PC-3 (cell line): ENCODE measurements around the gene ZNF423. TPM values are rescaled to one million over a fixed set of nuclear protein-coding genes. Genes with fewer than 3 reads are reported as not detected.

Experiments
- ATAC-seq: fragments of 200-7000 bp; cut with Tn5 transposase; 2 replicates; pipeline ENCODE4 v1.9.1; 2020; ENCODE audit warnings: mild to moderate bottlenecking, moderate library complexity
- BruUV-seq: library from RNA; stranded (reverse); fragments of 400-500 nt; replicated peaks from 2 replicates; lab custom pipeline; 2021; lab: Mats Ljungman, UMichigan
- CTCF ChIA-PET: fragments of 300-600 bp; sonication (Branson Sonifier 250); formaldehyde crosslinking; loops from one replicate; lab custom pipeline; 2022; ENCODE audit warnings: antibody characterized with exemption; lab: Charles Lee
- POLR2A ChIA-PET: fragments of 300-600 bp; sonication (Branson Sonifier 250); formaldehyde crosslinking; loops from one replicate; lab custom pipeline; 2022; ENCODE audit warnings: antibody characterized with exemption; ENCODE audit not compliant: unreplicated experiment; lab: Charles Lee
- DNase-seq: peaks from one replicate; pipeline ENCODE4 v3.0.0-alpha.2; 2015
- H2AFZ ChIP-seq: fragments of 300-600 bp; sonication (generic); 2 replicates; pipeline ENCODE4 v1.6.0; 2016; ENCODE audit warnings: antibody characterized with exemption, low read length
- H3F3A ChIP-seq: fragments of 300-600 bp; sonication (generic); one replicate; pipeline ENCODE4 v1.6.0; 2017; ENCODE audit warnings: antibody characterized with exemption, low read length, control low read depth, mild to moderate bottlenecking; ENCODE audit not compliant: unreplicated experiment
- H3K27ac ChIP-seq: fragments of 300-600 bp; sonication (generic); 2 replicates; pipeline ENCODE4 v1.5.1; 2016; ENCODE audit warnings: mild to moderate bottlenecking, low read length
- H3K27me3 ChIP-seq: fragments of 300-600 bp; sonication (generic); 2 replicates; pipeline ENCODE4 v1.6.1; 2016; ENCODE audit warnings: low read length, mixed read lengths
- H3K36me3 ChIP-seq: fragments of 300-600 bp; sonication (generic); 2 replicates; pipeline ENCODE4 v1.6.1; 2016; ENCODE audit warnings: low read depth, mixed run types, low read length, mixed read lengths
- H3K4me1 ChIP-seq: fragments of 300-600 bp; sonication (generic); 2 replicates; pipeline ENCODE4 v1.5.1; 2016; ENCODE audit warnings: low read length; ENCODE audit not compliant: insufficient read depth
- H3K4me2 ChIP-seq: fragments of 300-600 bp; sonication (generic); 2 replicates; pipeline ENCODE4 v1.6.0; 2016; ENCODE audit warnings: low read length
- H3K4me3 ChIP-seq: fragments of 300-600 bp; sonication (generic); 2 replicates; pipeline ENCODE4 v1.5.1; 2016; ENCODE audit warnings: mild to moderate bottlenecking, low read length, mixed read lengths
- H3K79me2 ChIP-seq: fragments of 300-600 bp; sonication (generic); 2 replicates; pipeline ENCODE4 v1.6.1; 2017; ENCODE audit warnings: low read length, mixed read lengths
- H3K9ac ChIP-seq: fragments of 300-600 bp; sonication (generic); 2 replicates; pipeline ENCODE4 v1.6.0; 2016; ENCODE audit warnings: mild to moderate bottlenecking, low read length
- H3K9me2 ChIP-seq: fragments of 300-600 bp; sonication (generic); replicated peaks from 2 replicates; pipeline ENCODE4 v1.6.1; 2016; ENCODE audit warnings: mixed run types, low read length, mixed read lengths
- H3K9me3 ChIP-seq: fragments of 300-600 bp; sonication (generic); 2 replicates; pipeline ENCODE4 v1.6.1; 2016; ENCODE audit warnings: low read length, mixed read lengths
- H4K20me1 ChIP-seq: fragments of 300-600 bp; sonication (generic); 2 replicates; pipeline ENCODE4 v1.6.1; 2016; ENCODE audit warnings: low read length, mixed read lengths
- EZH2 ChIP-seq: fragments of 300-600 bp; sonication (generic); IDR thresholded peaks from one replicate; pipeline ENCODE4 v1.6.1; 2017; ENCODE audit warnings: antibody characterized with exemption, mild to moderate bottlenecking, low read length; ENCODE audit not compliant: unreplicated experiment
- EZH2phosphoT487 ChIP-seq: fragments of 300-600 bp; sonication (generic); IDR thresholded peaks from 2 replicates; pipeline ENCODE4 v1.6.1; 2018; ENCODE audit warnings: mild to moderate bottlenecking, antibody characterized with exemption, low read length, borderline replicate concordance
- intact Hi-C: fragments of 100-400 bp; cut with micrococcal nuclease; formaldehyde crosslinking; loops from 2 replicates; pipeline ENCODE4 v1.9.0; 2023
- total RNA-seq: library from RNA; depleted of rRNA; stranded (reverse); fragments of >200 nt; gene quantifications from 2 replicates; pipeline ENCODE4 v1.2.3, GENCODE V29; 2014
- TF ChIP-seq, protein P1 (sequence below): fragments of 300-600 bp; sonication (generic); conservative IDR thresholded peaks from 2 replicates; pipeline ENCODE4 v1.5.1; 2017; ENCODE audit warnings: antibody characterized with exemption, low read depth, mild to moderate bottlenecking, low read length

ZNF423 gene
- total RNA-seq, 1 experiment from 2014 or later: not detected

GRCh38 chr16:49810831-49811230, 45.1 kb downstream of the ZNF423 start:
- H3K27ac ChIP-seq: no peak overlapping the region
- no peak for ATAC-seq
- intact Hi-C loops: no loop called here

DNA sequence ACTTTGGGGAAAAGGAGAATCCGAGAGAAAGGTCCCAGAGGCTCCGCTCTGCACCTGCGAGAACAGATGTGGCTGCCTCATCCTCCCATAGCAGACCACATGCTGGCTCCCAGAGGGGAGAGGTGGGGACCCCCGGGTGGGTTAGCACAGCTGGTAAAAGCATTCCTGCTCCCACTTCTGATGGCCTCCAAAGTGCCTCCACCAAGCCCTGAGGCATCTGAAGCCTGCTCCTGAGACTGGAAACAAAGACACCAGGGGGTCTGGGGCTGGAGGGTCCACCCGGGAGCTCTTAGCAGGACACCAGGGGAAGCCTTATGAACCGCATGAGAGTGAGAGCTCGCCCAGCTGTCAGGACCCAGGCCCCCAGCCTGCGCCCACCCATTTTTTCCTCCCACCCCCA, 46.4 kb downstream of the ZNF423 start:
- CTCF ChIA-PET: no interaction called here
- TF ChIP-seq, protein P1, sequence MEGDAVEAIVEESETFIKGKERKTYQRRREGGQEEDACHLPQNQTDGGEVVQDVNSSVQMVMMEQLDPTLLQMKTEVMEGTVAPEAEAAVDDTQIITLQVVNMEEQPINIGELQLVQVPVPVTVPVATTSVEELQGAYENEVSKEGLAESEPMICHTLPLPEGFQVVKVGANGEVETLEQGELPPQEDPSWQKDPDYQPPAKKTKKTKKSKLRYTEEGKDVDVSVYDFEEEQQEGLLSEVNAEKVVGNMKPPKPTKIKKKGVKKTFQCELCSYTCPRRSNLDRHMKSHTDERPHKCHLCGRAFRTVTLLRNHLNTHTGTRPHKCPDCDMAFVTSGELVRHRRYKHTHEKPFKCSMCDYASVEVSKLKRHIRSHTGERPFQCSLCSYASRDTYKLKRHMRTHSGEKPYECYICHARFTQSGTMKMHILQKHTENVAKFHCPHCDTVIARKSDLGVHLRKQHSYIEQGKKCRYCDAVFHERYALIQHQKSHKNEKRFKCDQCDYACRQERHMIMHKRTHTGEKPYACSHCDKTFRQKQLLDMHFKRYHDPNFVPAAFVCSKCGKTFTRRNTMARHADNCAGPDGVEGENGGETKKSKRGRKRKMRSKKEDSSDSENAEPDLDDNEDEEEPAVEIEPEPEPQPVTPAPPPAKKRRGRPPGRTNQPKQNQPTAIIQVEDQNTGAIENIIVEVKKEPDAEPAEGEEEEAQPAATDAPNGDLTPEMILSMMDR: no peak
- TF ChIP-seq EZH2phosphoT487 (no peak), EZH2 (no peak)
- DNase-seq (no peak), ATAC-seq (no peak)
- Histone ChIP-seq H3F3A (no peaks in the 10 kb centered on the region), H3K9ac (no peak overlapping the region), H3K27ac (no peak overlapping the region), H3K79me2 (no peaks in the 10 kb centered on the region), H2AFZ (no peak overlapping the region), H3K27me3 (peaks cover 6% of the 10 kb centered on the region), H4K20me1 (no peaks in the 10 kb centered on the region), H3K36me3 (no peaks in the 10 kb centered on the region), H3K9me2 (no peaks in the 10 kb centered on the region), H3K9me3 (no peaks in the 10 kb centered on the region), H3K4me1 (no peaks in the 10 kb centered on the region), H3K4me2 (no peak overlapping the region), H3K4me3 (no peak overlapping the region)
- BruUV-seq: no TSS peak
- POLR2A ChIA-PET: no interaction called here
- intact Hi-C loops: no loop called here

More at GRCh38 chr16:49810831-49811230, 45.1 kb downstream of the ZNF423 start:
- H3K4me2 ChIP-seq: no peak overlapping the region
- no peaks in the 10 kb centered on the region for H3K9me3 ChIP-seq
- ChIA-PET CTCF (no interaction called here), POLR2A (no interaction called here)
- no peak overlapping the region for H3K9ac ChIP-seq
- H3K36me3 ChIP-seq: no peaks in the 10 kb centered on the region
- DNase-seq: no peak
- H4K20me1 ChIP-seq: no peaks in the 10 kb centered on the region
- no TSS peak for BruUV-seq
- no peak overlapping the region for H2AFZ ChIP-seq
- H3K79me2 ChIP-seq: no peaks in the 10 kb centered on the region
- no peaks in the 10 kb centered on the region for H3F3A ChIP-seq
- H3K4me3 ChIP-seq: no peak overlapping the region
- H3K9me2 ChIP-seq: no peaks in the 10 kb centered on the region
- peaks cover 6% of the 10 kb centered on the region for H3K27me3 ChIP-seq
- H3K4me1 ChIP-seq: no peaks in the 10 kb centered on the region
- TF ChIP-seq EZH2 (no peak), EZH2phosphoT487 (no peak)
- TF ChIP-seq, protein P1: no peak

- H3K4me2 ChIP-seq: no peak overlapping the region
- ChIA-PET POLR2A (no interaction called here), CTCF (no interaction called here)
- H3K4me1 ChIP-seq: no peaks in the 10 kb centered on the region
- no TSS peak for BruUV-seq
- ATAC-seq (no peak), DNase-seq (no peak)
- H3F3A ChIP-seq: no peaks in the 10 kb centered on the region
- H3K79me2 ChIP-seq: no peaks in the 10 kb centered on the region
- no peaks in the 10 kb centered on the region for H3K9me3 ChIP-seq
- H4K20me1 ChIP-seq: no peaks in the 10 kb centered on the region
- H3K27me3 ChIP-seq: peaks cover 6% of the 10 kb centered on the region
- no peak overlapping the region for H2AFZ ChIP-seq
- no peaks in the 10 kb centered on the region for H3K36me3 ChIP-seq
- H3K9ac ChIP-seq: no peak overlapping the region
- no peaks in the 10 kb centered on the region for H3K9me2 ChIP-seq
- no peak overlapping the region for H3K4me3 ChIP-seq
- intact Hi-C loops: no loop called here
- TF ChIP-seq, protein P1: no peak
- TF ChIP-seq EZH2: no peak
- no peak for TF ChIP-seq EZH2phosphoT487
- H3K27ac ChIP-seq: no peak overlapping the region
Observed at GRCh38 chr16:49809062-49809461, 46.9 kb downstream of the ZNF423 start.
